Activated naive CD4-positive, alpha-beta T cell treated with anti-CD3 and anti-CD28 coated beads, Interleukin-2, amount 10 ng/mL, durations not matched to agents 7 days and 5 days (primary cell): ENCODE results near the gene CC2D1B.
"Not testable (repeated sequence)": the region's sequence is repeated elsewhere in the genome, so short reads cannot be mapped to it uniquely, and the experiment has no call there.

Experiments
- CTCF ChIA-PET: fragments of 350-600 bp; sonication (Branson Sonifier 250); formaldehyde crosslinking; loops from one replicate; lab custom pipeline; 2021; ENCODE audit warnings: antibody characterized with exemption; lab: Charles Lee
- DNase-seq: peaks from one replicate; pipeline ENCODE4 v3.0.0-alpha.2; 2020
- H3K27ac Mint-ChIP-seq: one replicate; pipeline ENCODE4 v1.8.0; 2021; ENCODE audit warnings: mild to moderate bottlenecking, moderate library complexity, mixed read lengths
- H3K27me3 Mint-ChIP-seq: one replicate; pipeline ENCODE4 v1.8.0; 2021; ENCODE audit warnings: mild to moderate bottlenecking, mixed read lengths
- H3K36me3 Mint-ChIP-seq: one replicate; pipeline ENCODE4 v1.8.0; 2021; ENCODE audit warnings: mixed read lengths
- H3K4me1 Mint-ChIP-seq: one replicate; pipeline ENCODE4 v1.8.0; 2021; ENCODE audit warnings: mixed read lengths
- H3K4me3 Mint-ChIP-seq: one replicate; pipeline ENCODE4 v1.8.0; 2021; ENCODE audit warnings: mild to moderate bottlenecking, moderate library complexity, mixed read lengths
- H3K9me3 Mint-ChIP-seq: one replicate; pipeline ENCODE4 v1.8.0; 2021; ENCODE audit warnings: mixed read lengths

CC2D1B gene

GRCh38 chr1:52369851-52370250 is 3.8 kb upstream of the CC2D1B start:
- H3K9me3 Mint-ChIP-seq, H3K4me3 Mint-ChIP-seq, CTCF ChIA-PET, H3K27me3 Mint-ChIP-seq, H3K27ac Mint-ChIP-seq, DNase-seq: not testable (repeated sequence)
- peaks cover 38% of the 10 kb centered on the region for H3K36me3 Mint-ChIP-seq
- peaks cover 35% of the 10 kb centered on the region for H3K4me1 Mint-ChIP-seq

- peak; percentile 78 for DNase-seq
- H3K27me3 Mint-ChIP-seq: no peaks in the 10 kb centered on the region
- H3K36me3 Mint-ChIP-seq: peaks cover 34% of the 10 kb centered on the region
- H3K4me3 Mint-ChIP-seq: peak overlapping the region; percentile 55
- H3K27ac Mint-ChIP-seq: no peak overlapping the region
- CTCF ChIA-PET: interaction anchor here (0.9 to 1.2 kb wide), 4 partner anchors 15 to 317 kb away, joined by 3 to 4 read pairs (median 4); no protein-coding TSS in a partner anchor
- peaks cover 46% of the 10 kb centered on the region for H3K4me1 Mint-ChIP-seq
- H3K9me3 Mint-ChIP-seq: no peaks in the 10 kb centered on the region
Observed at GRCh38 chr1:52368383-52369172, 2.6 kb upstream of the CC2D1B start.

GRCh38 chr1:52367272-52367671 is 1.3 kb upstream of the CC2D1B start:
- peak overlapping the region; percentile 98 for H3K27ac Mint-ChIP-seq
- no peaks in the 10 kb centered on the region for H3K9me3 Mint-ChIP-seq
- no peak for DNase-seq
- no peaks in the 10 kb centered on the region for H3K27me3 Mint-ChIP-seq
- H3K4me1 Mint-ChIP-seq: peaks cover 50% of the 10 kb centered on the region
- peak overlapping the region; percentile 12 for H3K4me3 Mint-ChIP-seq
- CTCF ChIA-PET: interaction anchor here (0.6 to 1.5 kb wide), 5 partner anchors 290 to 459 kb away, joined by 3 to 5 read pairs (median 4); no protein-coding TSS in a partner anchor
- peaks cover 32% of the 10 kb centered on the region for H3K36me3 Mint-ChIP-seq

- Mint-ChIP-seq H3K36me3 (peaks cover 36% of the 10 kb centered on the region), H3K4me3 (peak overlapping the region; percentile 97), H3K27me3 (no peaks in the 10 kb centered on the region), H3K27ac (peak overlapping the region; percentile 98), H3K9me3 (no peaks in the 10 kb centered on the region), H3K4me1 (peaks cover 50% of the 10 kb centered on the region)
- CTCF ChIA-PET: interaction anchor here (0.7 to 1.5 kb wide), 4 partner anchors 37 to 460 kb away, joined by 3 to 5 read pairs (median 3); no protein-coding TSS in a partner anchor
- DNase-seq: no peak
Observed at GRCh38 chr1:52366517-52366827, 467 bp upstream of the CC2D1B start.

- no peaks in the 10 kb centered on the region for H3K27me3 Mint-ChIP-seq
- peaks cover 50% of the 10 kb centered on the region for H3K4me1 Mint-ChIP-seq
- peak overlapping the region; percentile 98 for H3K27ac Mint-ChIP-seq
- H3K36me3 Mint-ChIP-seq: peaks cover 38% of the 10 kb centered on the region
- no peak for DNase-seq
- no peaks in the 10 kb centered on the region for H3K9me3 Mint-ChIP-seq
- CTCF ChIA-PET: interaction anchor here (0.7 to 1.3 kb wide), 2 partner anchors 34 to 461 kb away, joined by 3 read pairs; no protein-coding TSS in a partner anchor
- peak overlapping the region; percentile 97 for H3K4me3 Mint-ChIP-seq
Observed at GRCh38 chr1:52365071-52365745, 797 bp downstream of the CC2D1B start.

- Mint-ChIP-seq H3K4me1 (peaks cover 48% of the 10 kb centered on the region), H3K4me3 (peak overlapping the region; percentile 97), H3K27ac (peak overlapping the region; percentile 98), H3K27me3 (no peaks in the 10 kb centered on the region), H3K36me3 (peaks cover 41% of the 10 kb centered on the region), H3K9me3 (no peaks in the 10 kb centered on the region)
- peak; percentile 48 for DNase-seq
- CTCF ChIA-PET: interaction anchor here (1.3 kb wide), 1 partner anchor 462 kb away, joined by 3 read pairs; no protein-coding TSS in a partner anchor
Observed at GRCh38 chr1:52364235-52364839, 1.7 kb downstream of the CC2D1B start.

- H3K4me1 Mint-ChIP-seq: peaks cover 22% of the 10 kb centered on the region
- no peak overlapping the region for H3K4me3 Mint-ChIP-seq
- H3K9me3 Mint-ChIP-seq: no peaks in the 10 kb centered on the region
- CTCF ChIA-PET: no interaction called here
- H3K27ac Mint-ChIP-seq: no peak overlapping the region
- H3K36me3 Mint-ChIP-seq: peaks cover 68% of the 10 kb centered on the region
- H3K27me3 Mint-ChIP-seq: no peaks in the 10 kb centered on the region
- no peak for DNase-seq
Observed at GRCh38 chr1:52360595-52360968, 5.4 kb downstream of the CC2D1B start.

- no peaks in the 10 kb centered on the region for H3K9me3 Mint-ChIP-seq
- DNase-seq: no peak
- peaks cover 74% of the 10 kb centered on the region for H3K36me3 Mint-ChIP-seq
- H3K27ac Mint-ChIP-seq: no peak overlapping the region
- H3K27me3 Mint-ChIP-seq: no peaks in the 10 kb centered on the region
- H3K4me1 Mint-ChIP-seq: peaks cover 16% of the 10 kb centered on the region
- no peak overlapping the region for H3K4me3 Mint-ChIP-seq
- CTCF ChIA-PET: no interaction called here
Observed at GRCh38 chr1:52359676-52360594, 6.1 kb downstream of the CC2D1B start.

- CTCF ChIA-PET: no interaction called here
- no peaks in the 10 kb centered on the region for H3K9me3 Mint-ChIP-seq
- peaks cover 74% of the 10 kb centered on the region for H3K36me3 Mint-ChIP-seq
- no peak overlapping the region for H3K27ac Mint-ChIP-seq
- H3K4me3 Mint-ChIP-seq: no peak overlapping the region
- no peaks in the 10 kb centered on the region for H3K27me3 Mint-ChIP-seq
- DNase-seq: no peak
- peaks cover 6% of the 10 kb centered on the region for H3K4me1 Mint-ChIP-seq
Observed at GRCh38 chr1:52358851-52359497, 7.0 kb downstream of the CC2D1B start.

- Mint-ChIP-seq H3K36me3 (peaks cover 76% of the 10 kb centered on the region), H3K4me1 (no peaks in the 10 kb centered on the region), H3K27ac (no peak overlapping the region), H3K4me3 (no peak overlapping the region), H3K9me3 (no peaks in the 10 kb centered on the region), H3K27me3 (no peaks in the 10 kb centered on the region)
- CTCF ChIA-PET: no interaction called here
- no peak for DNase-seq
Observed at GRCh38 chr1:52357397-52357796, 8.6 kb downstream of the CC2D1B start.

GRCh38 chr1:52356818-52357355 is 9.1 kb downstream of the CC2D1B start:
- H3K27me3 Mint-ChIP-seq: no peaks in the 10 kb centered on the region

GRCh38 chr1:52355847-52356505 is 10.0 kb downstream of the CC2D1B start:
- no peak for DNase-seq
- H3K36me3 Mint-ChIP-seq: peaks cover 63% of the 10 kb centered on the region
- H3K9me3 Mint-ChIP-seq: no peaks in the 10 kb centered on the region
- H3K4me1 Mint-ChIP-seq: no peaks in the 10 kb centered on the region
- CTCF ChIA-PET: no interaction called here
- peak overlapping the region; percentile 20 for H3K27ac Mint-ChIP-seq
- H3K4me3 Mint-ChIP-seq: no peak overlapping the region
- no peaks in the 10 kb centered on the region for H3K27me3 Mint-ChIP-seq

More at GRCh38 chr1:52356818-52357355, 9.1 kb downstream of the CC2D1B start:
- Mint-ChIP-seq H3K36me3 (peaks cover 71% of the 10 kb centered on the region), H3K27ac (peak overlapping the region; percentile 20), H3K4me3 (no peak overlapping the region), H3K9me3 (no peaks in the 10 kb centered on the region), H3K4me1 (no peaks in the 10 kb centered on the region)
- CTCF ChIA-PET: no interaction called here
- no peak for DNase-seq
